Hepatocyte (in vitro differentiated cells): ENCODE data around the gene KCNQ1. TPM values are rescaled to one million over a fixed set of nuclear protein-coding genes. Genes with fewer than 3 reads are reported as not detected.

Source experiments
- DNase-seq: peaks from one replicate; pipeline ENCODE4 v3.0.0-alpha.2; 2016; ENCODE audit warnings: low spot score
- H2AFZ ChIP-seq: fragments of 200-600 bp; sonication (generic); 2 replicates; pipeline ENCODE4 v1.6.0; 2016; ENCODE audit warnings: antibody characterized with exemption, mild to moderate bottlenecking
- H3K27ac ChIP-seq: fragments of 200-600 bp; sonication (generic); 2 replicates; pipeline ENCODE4 v1.5.1; 2016; ENCODE audit warnings: mild to moderate bottlenecking
- H3K27me3 ChIP-seq: fragments of 200-600 bp; sonication (generic); 2 replicates; pipeline ENCODE4 v1.6.1; 2016
- H3K36me3 ChIP-seq: fragments of 200-600 bp; sonication (generic); replicated peaks from 2 replicates; pipeline ENCODE4 v1.5.1; 2016; ENCODE audit warnings: low read depth; ENCODE audit not compliant: insufficient read depth
- H3K4me1 ChIP-seq: fragments of 200-600 bp; sonication (generic); 2 replicates; pipeline ENCODE4 v1.5.1; 2016; ENCODE audit warnings: mild to moderate bottlenecking, moderate library complexity; ENCODE audit not compliant: insufficient read depth
- H3K4me2 ChIP-seq: fragments of 200-600 bp; sonication (generic); 2 replicates; pipeline ENCODE4 v1.6.0; 2016
- H3K4me3 ChIP-seq: fragments of 200-600 bp; sonication (generic); 2 replicates; pipeline ENCODE4 v1.5.1; 2016; ENCODE audit warnings: mild to moderate bottlenecking
- H3K79me2 ChIP-seq: fragments of 200-600 bp; sonication (generic); 2 replicates; pipeline ENCODE4 v1.6.0; 2017; ENCODE audit warnings: mild to moderate bottlenecking
- H3K9me2 ChIP-seq: fragments of 200-600 bp; sonication (generic); replicated peaks from 2 replicates; pipeline ENCODE4 v1.6.0; 2017; ENCODE audit warnings: mild to moderate bottlenecking; ENCODE audit not compliant: insufficient read depth
- H3K9me3 ChIP-seq: fragments of 200-600 bp; sonication (generic); 2 replicates; pipeline ENCODE4 v1.5.1; 2016; ENCODE audit warnings: low read depth, mild to moderate bottlenecking
- H4K20me1 ChIP-seq: fragments of 200-600 bp; sonication (generic); 2 replicates; pipeline ENCODE4 v1.6.0; 2016; ENCODE audit warnings: mild to moderate bottlenecking; ENCODE audit not compliant: insufficient read depth, poor library complexity, severe bottlenecking
- EZH2 ChIP-seq: fragments of 200-600 bp; sonication (generic); IDR thresholded peaks from 2 replicates; pipeline ENCODE4 v1.6.1; 2016; ENCODE audit warnings: antibody characterized with exemption, mild to moderate bottlenecking, borderline replicate concordance
- EZH2phosphoT487 ChIP-seq: fragments of 200-600 bp; sonication (generic); IDR thresholded peaks from one replicate; pipeline ENCODE4 v1.6.1; 2018; ENCODE audit warnings: antibody characterized with exemption, mild to moderate bottlenecking, low read depth, moderate library complexity; ENCODE audit not compliant: unreplicated experiment, severe bottlenecking
- WGBS: methylation state at CpG from one replicate; pipeline ENCODE4 v1.1.6; 2016; ENCODE audit warnings: low lambda C conversion rate; ENCODE audit errors: missing lambda C conversion rate; 5-methylcytosine and 5-hydroxymethylcytosine counted together
- polyA plus RNA-seq: library from polyadenylated mRNA; unstranded; fragments of >200 nt; fragmentation: Nextera tagmentation; extraction: Ambion mirVana; gene quantifications from 2 replicates; pipeline ENCODE4 v1.2.1, GENCODE V29; 2016
- total RNA-seq: library from RNA; depleted of rRNA; stranded (reverse); fragments of >200 nt; gene quantifications from 2 replicates; pipeline ENCODE4 v1.2.3, GENCODE V29; 2014
- TF ChIP-seq, protein P1 (sequence below): fragments of 200-600 bp; sonication (generic); IDR thresholded peaks from 2 replicates; pipeline ENCODE4 v1.5.1; 2016; ENCODE audit warnings: antibody characterized with exemption, mild to moderate bottlenecking; ENCODE audit not compliant: poor library complexity

KCNQ1 gene
- total and polyA plus RNA-seq, 2 experiments from 2014 or later, result 1.8 to 6.4 TPM

DNA sequence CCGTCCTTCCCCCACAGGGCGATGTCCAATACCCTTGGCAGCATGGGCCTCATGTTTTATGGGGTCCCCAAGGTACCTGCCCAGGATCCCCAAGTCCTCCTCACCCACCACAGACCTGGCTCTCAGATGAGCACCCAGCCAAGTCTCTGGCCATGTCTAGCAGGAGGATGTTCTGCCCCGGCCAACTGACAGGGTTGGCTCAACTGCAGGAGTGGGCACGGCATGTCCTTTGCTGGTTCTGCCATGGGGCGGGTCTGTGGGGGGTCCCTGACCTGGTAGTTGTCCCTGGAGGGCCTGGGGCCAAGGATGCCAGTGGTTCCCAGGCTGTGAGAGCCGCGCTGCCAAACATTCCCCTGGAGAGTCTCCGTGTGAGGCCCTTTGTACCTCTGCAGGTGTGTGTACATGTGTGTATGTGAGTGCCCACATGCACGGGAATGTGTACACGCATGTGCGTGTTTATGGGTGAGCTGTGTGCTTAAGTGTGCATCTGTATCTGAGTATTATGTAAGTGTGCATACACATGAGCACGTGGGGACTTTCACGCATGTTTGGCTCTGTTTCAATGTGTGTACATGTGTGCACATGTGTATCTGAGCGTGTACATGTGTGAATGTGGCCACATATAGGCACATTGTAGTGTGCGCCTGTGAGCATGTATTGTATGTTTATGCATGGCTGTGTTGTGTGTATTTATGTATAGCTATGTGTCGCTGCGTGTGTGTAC, 85.5 kb downstream of the KCNQ1 start:
- 88% methylated on average over 17 of the region's 17 CpGs for WGBS
- Histone ChIP-seq H3K4me1 (peaks cover 23% of the 10 kb centered on the region), H3K9me3 (no peaks in the 10 kb centered on the region), H2AFZ (no peak overlapping the region), H3K4me3 (no peak overlapping the region), H3K27me3 (no peaks in the 10 kb centered on the region), H3K9me2 (no peaks in the 10 kb centered on the region), H3K27ac (no peak overlapping the region), H3K4me2 (no peak overlapping the region), H3K36me3 (no peaks in the 10 kb centered on the region), H4K20me1 (no peaks in the 10 kb centered on the region), H3K79me2 (no peaks in the 10 kb centered on the region)
- no peak for TF ChIP-seq EZH2phosphoT487
- DNase-seq, result no peak

- Histone ChIP-seq H3K36me3 (no peaks in the 10 kb centered on the region), H3K9me3 (no peaks in the 10 kb centered on the region), H3K4me1 (peaks cover 23% of the 10 kb centered on the region), H3K4me2 (no peak overlapping the region), H3K9me2 (no peaks in the 10 kb centered on the region), H2AFZ (no peak overlapping the region), H3K27ac (no peak overlapping the region), H4K20me1 (no peaks in the 10 kb centered on the region), H3K27me3 (no peaks in the 10 kb centered on the region), H3K79me2 (no peaks in the 10 kb centered on the region), H3K4me3 (no peak overlapping the region)
- TF ChIP-seq, protein P1, sequence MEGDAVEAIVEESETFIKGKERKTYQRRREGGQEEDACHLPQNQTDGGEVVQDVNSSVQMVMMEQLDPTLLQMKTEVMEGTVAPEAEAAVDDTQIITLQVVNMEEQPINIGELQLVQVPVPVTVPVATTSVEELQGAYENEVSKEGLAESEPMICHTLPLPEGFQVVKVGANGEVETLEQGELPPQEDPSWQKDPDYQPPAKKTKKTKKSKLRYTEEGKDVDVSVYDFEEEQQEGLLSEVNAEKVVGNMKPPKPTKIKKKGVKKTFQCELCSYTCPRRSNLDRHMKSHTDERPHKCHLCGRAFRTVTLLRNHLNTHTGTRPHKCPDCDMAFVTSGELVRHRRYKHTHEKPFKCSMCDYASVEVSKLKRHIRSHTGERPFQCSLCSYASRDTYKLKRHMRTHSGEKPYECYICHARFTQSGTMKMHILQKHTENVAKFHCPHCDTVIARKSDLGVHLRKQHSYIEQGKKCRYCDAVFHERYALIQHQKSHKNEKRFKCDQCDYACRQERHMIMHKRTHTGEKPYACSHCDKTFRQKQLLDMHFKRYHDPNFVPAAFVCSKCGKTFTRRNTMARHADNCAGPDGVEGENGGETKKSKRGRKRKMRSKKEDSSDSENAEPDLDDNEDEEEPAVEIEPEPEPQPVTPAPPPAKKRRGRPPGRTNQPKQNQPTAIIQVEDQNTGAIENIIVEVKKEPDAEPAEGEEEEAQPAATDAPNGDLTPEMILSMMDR, result no peak
- TF ChIP-seq EZH2phosphoT487, result no peak
- no peak for TF ChIP-seq EZH2
- DNase-seq, result no peak
- WGBS, result 86% methylated on average over 10 of the region's 10 CpGs
These were observed 86.0 kb downstream of the KCNQ1 start for GRCh38 chr11:2530855-2531200.

DNA sequence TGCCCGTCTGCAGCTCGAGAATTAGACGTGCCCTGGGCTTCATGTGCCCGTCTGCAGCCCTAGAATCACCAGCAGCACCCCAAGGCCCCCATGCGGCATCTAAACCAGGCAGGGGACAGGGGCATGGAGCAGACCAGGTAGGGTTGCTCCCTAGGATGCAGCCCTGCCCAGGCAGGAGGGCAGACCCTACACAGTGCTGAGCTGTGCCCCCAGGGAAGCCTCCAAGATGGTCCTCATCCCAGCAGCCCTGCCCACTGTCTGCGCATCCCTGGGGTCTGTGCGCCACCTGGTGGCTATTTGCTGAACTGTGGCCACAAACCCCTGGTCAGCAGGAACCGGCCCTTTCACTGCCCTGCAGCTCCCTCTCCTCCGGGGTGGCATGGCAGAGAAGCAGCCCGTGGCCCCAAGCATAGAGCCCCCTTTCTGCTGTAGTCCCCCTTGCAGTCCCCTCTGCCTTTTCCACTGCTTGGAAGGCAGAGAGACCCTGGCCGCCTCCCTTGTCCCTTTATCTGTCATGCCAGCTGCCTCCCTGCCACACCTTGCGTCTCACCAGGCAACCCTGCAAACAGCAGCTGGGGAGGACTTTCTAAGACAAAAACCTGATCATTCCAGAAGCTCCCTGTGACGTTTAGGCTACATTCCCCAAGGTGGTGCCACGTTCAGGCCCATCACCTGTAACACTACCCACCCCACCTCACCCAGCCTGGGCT, 86.6 kb downstream of the KCNQ1 start:
- H3K27me3 ChIP-seq, result no peaks in the 10 kb centered on the region
- H3K9me2 ChIP-seq, result no peaks in the 10 kb centered on the region
- H4K20me1 ChIP-seq, result no peaks in the 10 kb centered on the region
- no peak overlapping the region for H2AFZ ChIP-seq
- H3K79me2 ChIP-seq, result no peaks in the 10 kb centered on the region
- no peaks in the 10 kb centered on the region for H3K9me3 ChIP-seq
- WGBS, result 60% methylated on average over 13 of the region's 14 CpGs
- H3K4me1 ChIP-seq, result peaks cover 23% of the 10 kb centered on the region
- H3K4me3 ChIP-seq, result no peak overlapping the region
- H3K36me3 ChIP-seq, result no peaks in the 10 kb centered on the region
- TF ChIP-seq, protein P1, result peak; percentile 95
- no peak for TF ChIP-seq EZH2
- H3K4me2 ChIP-seq, result no peak overlapping the region
- no peak overlapping the region for H3K27ac ChIP-seq
- DNase-seq, result peak; percentile 79

GRCh38 chr11:2531987-2532703, 87.3 kb downstream of the KCNQ1 start:
- Histone ChIP-seq H3K9me2 (no peaks in the 10 kb centered on the region), H3K36me3 (no peaks in the 10 kb centered on the region), H4K20me1 (no peaks in the 10 kb centered on the region), H3K4me3 (no peak overlapping the region), H3K27me3 (no peaks in the 10 kb centered on the region), H2AFZ (no peak overlapping the region), H3K27ac (no peak overlapping the region), H3K9me3 (no peaks in the 10 kb centered on the region), H3K4me1 (peaks cover 23% of the 10 kb centered on the region), H3K79me2 (no peaks in the 10 kb centered on the region), H3K4me2 (no peak overlapping the region)
- no peak for DNase-seq
- WGBS, result 83% methylated on average over 20 of the region's 21 CpGs
- TF ChIP-seq EZH2phosphoT487, result no peak
- no peak for TF ChIP-seq EZH2
- TF ChIP-seq, protein P1, result no peak
